Upper lobe of left lung (tissue), 6 donors: ENCODE data around the gene FBN2. TPM values are rescaled to one million over a fixed set of nuclear protein-coding genes. Genes with fewer than 3 reads are reported as not detected.
A peak's percentile ranks its signal among the peaks of the same experiment; 100 is the strongest.

Experiments used
- ATAC-seq, 2 donors: fragments of 200-7000 bp; cut with Tn5 transposase; one replicate each; pipeline ENCODE4 v1.9.1; 2022; ENCODE audit warnings: mild to moderate bottlenecking in 2 of 2, moderate library complexity in 2 of 2; ENCODE audit not compliant: low FRiP score in 2 of 2
- DNase-seq, 2 donors: peaks; one replicate each; pipeline ENCODE4 v3.0.0-alpha.2; 2019 to 2020
- H3K27ac ChIP-seq, 4 donors: fragments of 200-600 bp; sonication (generic); one replicate each; pipeline ENCODE4 v1.5.1; 2016 to 2019
- H3K27me3 ChIP-seq, 4 donors: fragments of 200-600 bp; sonication (generic); one replicate each; pipeline ENCODE4 v1.5.1; 2017 to 2019
- H3K36me3 ChIP-seq, 4 donors: fragments of 200-600 bp; sonication (generic); one replicate each; pipeline ENCODE4 v1.5.1; 2016 to 2019
- H3K4me1 ChIP-seq, 4 donors: fragments of 200-600 bp; sonication (generic); one replicate each; pipeline ENCODE4 v1.5.1; 2018 to 2019
- H3K4me3 ChIP-seq, 4 donors: fragments of 200-600 bp; sonication (generic); one replicate each; pipeline ENCODE4 v1.5.1; 2017 to 2019; ENCODE audit warnings: mild to moderate bottlenecking in 2 of 4, moderate library complexity in 1 of 4
- H3K9me3 ChIP-seq, 4 donors: fragments of 200-600 bp; sonication (generic); one replicate each; pipeline ENCODE4 v1.5.1; 2018 to 2019
- EP300 ChIP-seq, 4 donors: sonication (generic); formaldehyde crosslinking; IDR thresholded peaks; one replicate each; pipeline ENCODE4 v1.5.1; 2017; ENCODE audit warnings: antibody characterized with exemption in 4 of 4, control low read depth in 2 of 4
- POLR2A ChIP-seq, 4 donors: fragments of 450-650 bp; IDR thresholded peaks; one replicate each; pipeline ENCODE4 v1.5.1; 2016 to 2017; ENCODE audit warnings: antibody characterized with exemption in 4 of 4, mild to moderate bottlenecking in 2 of 4
- POLR2AphosphoS5 ChIP-seq, 2 donors: sonication (generic); formaldehyde crosslinking; IDR thresholded peaks; one replicate each; pipeline ENCODE4 v1.5.1; 2017; ENCODE audit warnings: antibody characterized with exemption in 2 of 2
- WGBS, 2 donors: methylation state at CpG; one replicate each; pipeline ENCODE4 v1.1.5; 2017 to 2018; 5-methylcytosine and 5-hydroxymethylcytosine counted together
- total RNA-seq, 6 donors: library from RNA; depleted of rRNA in 4 of 6; stranded (reverse); fragments of >200 nt in 4 of 6; gene quantifications; one replicate each; pipeline versions ENCODE4 v1.1.0 to v1.2.1, GENCODE V29; 2016 to 2021
- TF ChIP-seq, protein P1 (sequence below), 6 experiments: fragments of 450-650 bp in 4 of 6; fragments of 200-600 bp in 2 of 6; sonication (generic) in 2 of 6; IDR thresholded peaks; one replicate each; pipeline ENCODE4 v1.5.1; 2016 to 2019; ENCODE audit warnings: antibody characterized with exemption in 6 of 6
- donor health status: DM: no; HTN: no; CAD: no; lungs with moderate emphysema.
- donor health status: DM: no; HTN: yes; CAD: no; lungs with severe emphysema.

The FBN2 gene
- 1 to 10 TPM in 2 of 6 donors, under 1 TPM in 4; under 0.01 to 1.7 (median 0.39) TPM for total RNA-seq

DNA sequence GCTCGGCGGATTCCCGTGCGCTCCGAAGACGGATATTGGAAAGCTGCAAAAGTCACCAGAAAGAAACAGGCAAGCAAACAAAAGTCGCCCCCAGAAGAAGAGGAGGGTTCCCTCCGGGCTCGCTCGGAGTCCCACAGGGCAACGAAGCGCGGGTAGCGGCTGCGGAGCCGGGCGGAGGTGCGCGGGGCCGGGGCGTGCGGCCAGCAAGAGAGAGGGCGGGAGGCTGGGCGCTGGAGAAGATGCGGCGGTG lies at the start of gene FBN2:
TSS of gene FBN2 (minus strand) at position 246 of the 250 bp plus-strand sequence. CDS start 642 bp downstream, outside the sequence.
- peaks cover 0 to 25% (median 14%) of the 10 kb centered on the region in 4 donors for H3K27me3 ChIP-seq

DNA sequence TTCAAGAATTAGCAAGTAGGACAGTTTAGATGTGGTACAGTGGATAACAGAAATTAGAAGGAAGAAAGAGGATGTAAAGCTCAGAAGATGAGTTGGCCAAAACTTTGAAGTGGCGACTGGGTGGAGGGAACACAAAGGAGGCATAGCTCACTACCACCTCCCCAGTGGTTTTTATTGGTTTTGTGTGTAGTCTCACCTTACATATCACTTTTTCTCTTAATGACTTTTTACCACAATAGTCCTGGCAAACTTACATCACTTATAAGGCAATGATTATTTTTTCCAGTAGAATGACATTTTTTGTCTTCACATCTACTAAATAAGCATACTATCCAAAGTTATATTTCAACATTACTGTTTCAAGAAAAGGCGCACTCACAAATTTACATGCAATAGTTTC lies 49.2 kb upstream of the FBN2 start:
- H3K9me3 ChIP-seq, result no peaks in the 10 kb centered on the region
- H3K4me3 ChIP-seq, result no peak overlapping the region
- H3K36me3 ChIP-seq, result no peaks in the 10 kb centered on the region
- TF ChIP-seq POLR2A (IDR thresholded peaks at IDR 0.05) (no peak), POLR2AphosphoS5 (IDR thresholded peaks at IDR 0.05) (no peak), EP300 (IDR thresholded peaks at IDR 0.05) (no peak)
- TF ChIP-seq, protein P1, sequence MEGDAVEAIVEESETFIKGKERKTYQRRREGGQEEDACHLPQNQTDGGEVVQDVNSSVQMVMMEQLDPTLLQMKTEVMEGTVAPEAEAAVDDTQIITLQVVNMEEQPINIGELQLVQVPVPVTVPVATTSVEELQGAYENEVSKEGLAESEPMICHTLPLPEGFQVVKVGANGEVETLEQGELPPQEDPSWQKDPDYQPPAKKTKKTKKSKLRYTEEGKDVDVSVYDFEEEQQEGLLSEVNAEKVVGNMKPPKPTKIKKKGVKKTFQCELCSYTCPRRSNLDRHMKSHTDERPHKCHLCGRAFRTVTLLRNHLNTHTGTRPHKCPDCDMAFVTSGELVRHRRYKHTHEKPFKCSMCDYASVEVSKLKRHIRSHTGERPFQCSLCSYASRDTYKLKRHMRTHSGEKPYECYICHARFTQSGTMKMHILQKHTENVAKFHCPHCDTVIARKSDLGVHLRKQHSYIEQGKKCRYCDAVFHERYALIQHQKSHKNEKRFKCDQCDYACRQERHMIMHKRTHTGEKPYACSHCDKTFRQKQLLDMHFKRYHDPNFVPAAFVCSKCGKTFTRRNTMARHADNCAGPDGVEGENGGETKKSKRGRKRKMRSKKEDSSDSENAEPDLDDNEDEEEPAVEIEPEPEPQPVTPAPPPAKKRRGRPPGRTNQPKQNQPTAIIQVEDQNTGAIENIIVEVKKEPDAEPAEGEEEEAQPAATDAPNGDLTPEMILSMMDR (IDR thresholded peaks at IDR 0.05), result no peak
- DNase-seq, result no peak
- ATAC-seq, result no peak
- H3K27me3 ChIP-seq, result no peaks in the 10 kb centered on the region
- no peaks in the 10 kb centered on the region for H3K4me1 ChIP-seq
- H3K27ac ChIP-seq, result no peak overlapping the region
- 64 to 92% methylated on average over 2 of the region's 2 CpGs for WGBS, 2 donors

More for the DNA sequence above, at the start of gene FBN2:
- ATAC-seq (no peak), DNase-seq (no peak)
- Histone ChIP-seq H3K36me3 (no peaks in the 10 kb centered on the region), H3K4me3 (peak within 1 kb of the TSS; percentile 8 to 64 (median 46)), H3K4me1 (peaks cover 10 to 27% (median 24%) of the 10 kb centered on the region in 4 donors), H3K27ac (peak within 1 kb of the TSS in 1 of 4 donors; percentile 21), H3K9me3 (no peaks in the 10 kb centered on the region)
- TF ChIP-seq, protein P1 (IDR thresholded peaks at IDR 0.05), result no peak
- no peak for TF ChIP-seq POLR2A (IDR thresholded peaks at IDR 0.05)
- no peak for TF ChIP-seq EP300 (IDR thresholded peaks at IDR 0.05)
- no peak for TF ChIP-seq POLR2AphosphoS5 (IDR thresholded peaks at IDR 0.05)
- WGBS, 2 donors, result 1 to 2% methylated on average over 21 to 26 of the region's 26 CpGs

DNA sequence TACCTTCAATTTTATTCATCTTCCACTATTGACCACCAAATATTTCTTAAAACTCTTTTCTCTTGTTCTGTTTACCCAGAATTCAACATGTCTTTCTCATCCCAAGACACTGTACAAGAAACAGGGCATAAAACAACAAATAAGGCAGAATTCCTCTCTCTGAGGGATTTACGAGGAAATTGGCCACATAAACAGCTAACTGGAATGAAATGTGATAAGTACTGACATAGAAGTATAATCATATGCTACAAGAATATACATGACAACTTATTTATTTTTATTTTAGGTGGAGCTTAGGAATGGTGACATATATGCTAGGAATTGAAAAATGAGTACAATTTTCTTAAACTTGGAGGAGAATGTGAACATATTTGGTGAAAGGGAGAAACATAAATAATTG lies 48.8 kb upstream of the FBN2 start:
- 55 to 67% methylated on average over 1 of the region's 1 CpG for WGBS, 2 donors
- H3K4me3 ChIP-seq, result no peak overlapping the region
- TF ChIP-seq POLR2AphosphoS5 (IDR thresholded peaks at IDR 0.05), result no peak
- TF ChIP-seq EP300 (IDR thresholded peaks at IDR 0.05), result no peak
- TF ChIP-seq, protein P1 (IDR thresholded peaks at IDR 0.05), result no peak
- TF ChIP-seq POLR2A (IDR thresholded peaks at IDR 0.05), result no peak

DNA sequence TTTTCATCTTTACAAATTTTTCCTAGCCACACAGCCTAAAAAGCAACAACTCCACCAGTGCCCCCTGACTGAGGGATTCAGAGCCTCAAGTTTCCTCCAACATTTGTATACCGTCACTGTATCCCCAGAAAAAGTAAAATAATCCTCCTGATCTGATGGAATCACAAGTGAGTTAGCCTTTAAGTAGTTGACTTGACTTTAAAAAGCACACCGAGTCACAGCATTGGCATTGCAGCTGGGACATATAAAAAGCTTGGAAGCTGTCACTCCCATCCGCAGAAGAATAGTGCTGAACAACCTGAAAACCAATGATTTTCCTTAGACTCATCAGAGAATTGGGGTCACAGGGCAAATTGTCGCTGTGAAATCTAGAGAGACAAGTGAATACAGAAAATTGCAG lies 41.6 kb upstream of the FBN2 start:
- no peak for DNase-seq
- WGBS, 2 donors, result 58 to 83% methylated on average over 4 of the region's 4 CpGs

More for the DNA sequence above, 48.8 kb upstream of the FBN2 start:
- Histone ChIP-seq H3K27me3 (no peaks in the 10 kb centered on the region), H3K27ac (no peak overlapping the region), H3K4me1 (no peaks in the 10 kb centered on the region), H3K9me3 (no peaks in the 10 kb centered on the region), H3K36me3 (no peaks in the 10 kb centered on the region)
- DNase-seq (no peak), ATAC-seq (no peak)

DNA sequence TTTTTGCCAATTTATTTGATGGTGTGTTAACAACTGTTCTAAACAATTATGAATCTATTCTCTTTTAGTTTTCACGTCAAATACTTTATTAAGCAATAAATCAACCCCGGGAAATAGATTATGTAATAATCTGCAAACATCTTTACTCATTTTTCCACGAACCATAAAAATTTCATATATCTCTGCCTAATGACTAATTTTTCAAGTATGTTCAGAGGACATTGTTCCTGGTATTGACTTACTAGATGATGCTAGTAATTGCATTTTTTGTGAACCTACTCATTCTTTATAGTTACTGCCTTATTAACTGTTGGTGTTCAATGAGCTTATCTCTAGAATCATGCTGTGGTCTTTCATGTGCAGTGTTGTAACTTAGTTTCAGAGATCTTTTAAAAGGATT lies 41.0 kb upstream of the FBN2 start:
- WGBS, 2 donors, result 71 to 82% methylated on average over 3 of the region's 3 CpGs
- Histone ChIP-seq H3K27me3 (no peaks in the 10 kb centered on the region), H3K9me3 (no peaks in the 10 kb centered on the region), H3K4me1 (no peaks in the 10 kb centered on the region), H3K4me3 (no peak overlapping the region), H3K36me3 (no peaks in the 10 kb centered on the region), H3K27ac (no peak overlapping the region)
- ATAC-seq (no peak), DNase-seq (no peak)
- TF ChIP-seq POLR2A (IDR thresholded peaks at IDR 0.05), result no peak
- TF ChIP-seq, protein P1 (IDR thresholded peaks at IDR 0.05), result no peak
- TF ChIP-seq POLR2AphosphoS5 (IDR thresholded peaks at IDR 0.05), result no peak
- TF ChIP-seq EP300 (IDR thresholded peaks at IDR 0.05), result no peak

More for the DNA sequence above, 41.6 kb upstream of the FBN2 start:
- no peak for ATAC-seq
- no peaks in the 10 kb centered on the region for H3K36me3 ChIP-seq
- H3K27ac ChIP-seq, result no peak overlapping the region
- TF ChIP-seq, protein P1 (IDR thresholded peaks at IDR 0.05), result no peak
- no peaks in the 10 kb centered on the region for H3K27me3 ChIP-seq
- no peak overlapping the region for H3K4me3 ChIP-seq
- H3K9me3 ChIP-seq, result no peaks in the 10 kb centered on the region
- no peaks in the 10 kb centered on the region for H3K4me1 ChIP-seq
